ENCODE data around the gene METAP1D.
A peak's percentile ranks its signal among the peaks of the same experiment; 100 is the strongest.

METAP1D gene

DNA sequence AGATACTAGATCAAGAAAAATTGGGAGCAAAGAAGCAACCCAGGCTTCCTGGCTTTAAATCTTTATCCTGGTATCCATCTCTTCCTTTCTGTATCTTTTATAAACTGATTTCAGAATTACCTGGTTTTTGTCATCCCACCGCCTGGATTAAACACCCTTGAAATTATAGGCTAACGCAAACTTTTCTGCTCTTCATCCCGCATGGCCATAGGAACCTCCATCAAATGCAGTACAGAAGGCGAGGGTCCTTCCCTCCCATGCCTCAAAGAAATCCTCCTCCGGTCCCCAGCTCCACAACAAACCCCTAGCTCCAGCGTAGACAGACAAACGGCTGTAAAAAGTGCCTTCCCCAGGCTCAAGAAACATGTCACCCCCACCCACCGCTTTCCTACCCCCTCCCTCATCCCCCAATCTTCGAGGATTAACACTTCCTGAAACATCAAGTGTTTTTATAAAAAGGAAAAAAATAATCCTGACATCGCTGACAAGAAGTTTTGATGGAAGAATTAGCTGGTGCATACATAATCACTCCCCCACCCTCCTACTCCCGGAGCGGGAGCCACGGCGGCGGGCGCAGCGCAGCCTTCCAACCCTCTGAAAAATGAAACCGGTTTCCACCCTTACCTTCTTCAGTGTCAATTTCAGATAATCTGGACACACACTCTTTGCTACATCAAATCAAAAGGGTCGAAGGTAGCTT lies 93.1 kb downstream of the METAP1D start:
- TF ChIP-seq, protein P1, sequence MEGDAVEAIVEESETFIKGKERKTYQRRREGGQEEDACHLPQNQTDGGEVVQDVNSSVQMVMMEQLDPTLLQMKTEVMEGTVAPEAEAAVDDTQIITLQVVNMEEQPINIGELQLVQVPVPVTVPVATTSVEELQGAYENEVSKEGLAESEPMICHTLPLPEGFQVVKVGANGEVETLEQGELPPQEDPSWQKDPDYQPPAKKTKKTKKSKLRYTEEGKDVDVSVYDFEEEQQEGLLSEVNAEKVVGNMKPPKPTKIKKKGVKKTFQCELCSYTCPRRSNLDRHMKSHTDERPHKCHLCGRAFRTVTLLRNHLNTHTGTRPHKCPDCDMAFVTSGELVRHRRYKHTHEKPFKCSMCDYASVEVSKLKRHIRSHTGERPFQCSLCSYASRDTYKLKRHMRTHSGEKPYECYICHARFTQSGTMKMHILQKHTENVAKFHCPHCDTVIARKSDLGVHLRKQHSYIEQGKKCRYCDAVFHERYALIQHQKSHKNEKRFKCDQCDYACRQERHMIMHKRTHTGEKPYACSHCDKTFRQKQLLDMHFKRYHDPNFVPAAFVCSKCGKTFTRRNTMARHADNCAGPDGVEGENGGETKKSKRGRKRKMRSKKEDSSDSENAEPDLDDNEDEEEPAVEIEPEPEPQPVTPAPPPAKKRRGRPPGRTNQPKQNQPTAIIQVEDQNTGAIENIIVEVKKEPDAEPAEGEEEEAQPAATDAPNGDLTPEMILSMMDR (IDR thresholded peaks at IDR 0.05; ENCODE audit: insufficient read depth, low read length, poor library complexity, severe bottlenecking) = no peak
- TF ChIP-seq EZH2phosphoT487 (conservative IDR thresholded peaks at IDR 0.05; ENCODE audit: low read length) = no peak
- Histone ChIP-seq H3K4me2 (ENCODE audit: low read depth, low read length, poor library complexity, severe bottlenecking) (no peak overlapping the region), H3K9ac (ENCODE audit: low read length) (no peak overlapping the region), H3K4me3 (ENCODE audit: insufficient read depth, low read length, poor library complexity, severe bottlenecking) (no peak overlapping the region), H3K27ac (ENCODE audit: low read depth, low read length) (no peak overlapping the region), H3K9me2 (replicated peaks; ENCODE audit: insufficient read depth, low read length) (no peaks in the 10 kb centered on the region), H4K20me1 (ENCODE audit: low read depth, low read length) (no peaks in the 10 kb centered on the region), H2AFZ (ENCODE audit: low read depth, low read length, severe bottlenecking) (no peak overlapping the region), H3F3A (ENCODE audit: insufficient read depth) (no peaks in the 10 kb centered on the region), H3K9me3 (ENCODE audit: insufficient read depth, low read length) (no peaks in the 10 kb centered on the region), H3K79me2 (ENCODE audit: insufficient read depth, low read length) (no peaks in the 10 kb centered on the region), H3K36me3 (ENCODE audit: low read length) (no peaks in the 10 kb centered on the region), H3K27me3 (ENCODE audit: low read length) (no peaks in the 10 kb centered on the region)

DNA sequence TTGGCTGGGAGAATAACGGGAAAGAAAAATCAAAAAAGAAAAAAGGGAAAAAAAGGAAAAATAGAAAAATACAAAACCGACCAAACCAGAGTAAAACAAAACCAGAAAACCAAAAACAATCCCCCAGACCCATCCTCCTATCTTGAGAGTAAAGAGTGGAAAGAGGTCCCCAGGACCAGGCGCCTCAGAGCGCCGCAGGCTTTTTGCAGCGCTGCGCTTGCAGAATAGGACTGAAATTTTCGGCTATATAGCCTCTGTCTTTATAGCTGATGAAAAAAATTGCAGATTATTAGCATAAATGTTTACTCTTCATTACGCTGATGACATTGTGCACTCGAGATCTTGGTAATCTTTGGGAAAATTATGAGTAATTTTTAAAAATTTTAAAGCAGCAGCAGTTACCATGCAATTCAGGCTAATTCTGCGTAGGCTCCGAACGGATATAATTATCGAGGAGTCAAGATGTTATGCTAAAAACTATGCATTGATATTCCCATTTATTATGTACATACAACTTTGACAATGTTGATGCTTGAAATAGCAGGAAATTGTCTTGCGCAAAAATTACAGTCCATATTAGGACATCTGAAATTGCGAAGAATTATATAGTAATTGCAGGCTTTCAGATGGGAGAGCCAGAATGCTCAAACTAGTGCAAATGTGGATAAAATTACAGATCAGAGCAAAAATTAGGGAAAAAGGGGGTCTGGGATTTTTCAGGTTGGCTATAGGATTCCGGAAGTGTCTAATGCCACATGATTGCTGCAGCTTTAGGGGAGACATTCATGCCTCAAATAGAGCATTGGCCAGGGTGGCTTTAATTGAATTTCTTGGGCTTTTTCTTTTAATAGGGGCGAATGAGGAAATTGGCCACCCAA lies 93.9 kb downstream of the METAP1D start:
- H3K4me3 ChIP-seq (ENCODE audit: insufficient read depth, low read length, poor library complexity, severe bottlenecking) = no peak overlapping the region
- H3F3A ChIP-seq (ENCODE audit: insufficient read depth) = no peaks in the 10 kb centered on the region
- no peaks in the 10 kb centered on the region for H3K27me3 ChIP-seq (ENCODE audit: low read length)
- no peak overlapping the region for H3K9ac ChIP-seq (ENCODE audit: low read length)
- H3K36me3 ChIP-seq (ENCODE audit: low read length) = no peaks in the 10 kb centered on the region
- no peaks in the 10 kb centered on the region for H3K9me3 ChIP-seq (ENCODE audit: insufficient read depth, low read length)
- H3K27ac ChIP-seq (ENCODE audit: low read depth, low read length) = no peak overlapping the region
- peak overlapping the region; percentile 61 for H3K4me2 ChIP-seq (ENCODE audit: low read depth, low read length, poor library complexity, severe bottlenecking)
- TF ChIP-seq, protein P1 (IDR thresholded peaks at IDR 0.05; ENCODE audit: insufficient read depth, low read length, poor library complexity, severe bottlenecking) = no peak
- no peak for TF ChIP-seq EZH2phosphoT487 (conservative IDR thresholded peaks at IDR 0.05; ENCODE audit: low read length)
- H2AFZ ChIP-seq (ENCODE audit: low read depth, low read length, severe bottlenecking) = no peak overlapping the region
- no peaks in the 10 kb centered on the region for H4K20me1 ChIP-seq (ENCODE audit: low read depth, low read length)
- no peaks in the 10 kb centered on the region for H3K9me2 ChIP-seq (replicated peaks; ENCODE audit: insufficient read depth, low read length)
- H3K79me2 ChIP-seq (ENCODE audit: insufficient read depth, low read length) = no peaks in the 10 kb centered on the region

DNA sequence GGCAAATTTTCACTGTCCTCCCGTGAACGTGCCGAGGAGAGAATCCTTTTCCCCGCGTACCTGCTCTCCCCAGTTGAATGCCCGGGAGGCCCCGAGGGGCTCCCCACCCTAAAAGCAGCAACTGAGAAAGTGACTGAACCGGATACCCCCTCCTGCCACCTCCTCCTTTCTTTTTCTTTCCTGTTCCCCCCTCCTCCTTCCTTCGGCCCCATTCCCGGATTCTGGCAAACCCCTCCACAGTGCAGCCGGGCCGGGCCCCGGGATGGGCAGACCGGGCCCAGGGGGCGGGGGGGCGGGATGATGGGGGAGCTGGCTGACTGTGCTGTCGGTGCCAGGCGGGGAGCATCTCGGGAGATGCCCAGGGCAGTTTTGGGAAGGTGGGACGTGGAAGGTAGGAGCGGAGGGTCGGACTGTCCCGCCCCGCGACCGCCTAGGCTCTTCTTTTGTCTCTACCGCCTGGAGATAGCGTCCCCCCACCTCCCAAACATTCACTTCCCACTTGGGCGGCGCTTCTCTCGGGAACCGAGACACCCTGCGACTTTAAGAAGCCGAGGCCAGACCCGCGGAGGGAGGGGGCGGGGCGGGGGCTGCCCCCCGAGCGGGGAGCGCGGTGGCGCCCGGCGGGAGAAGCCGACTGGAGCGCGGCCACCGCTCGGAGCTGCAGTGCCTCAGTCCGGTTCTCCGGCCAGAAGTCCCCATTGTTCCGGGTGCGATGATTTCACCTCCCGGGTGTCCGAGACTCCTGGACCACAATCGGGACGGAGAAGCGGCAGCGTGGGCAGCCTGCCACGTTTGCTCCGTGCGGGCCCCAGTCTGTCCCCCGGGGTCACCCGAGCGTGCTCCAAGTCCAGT lies 94.8 kb downstream of the METAP1D start:
- Histone ChIP-seq H3K79me2 (ENCODE audit: insufficient read depth, low read length) (no peaks in the 10 kb centered on the region), H3K27me3 (ENCODE audit: low read length) (no peaks in the 10 kb centered on the region), H2AFZ (ENCODE audit: low read depth, low read length, severe bottlenecking) (peak overlapping the region; percentile 64), H3K9ac (ENCODE audit: low read length) (peak overlapping the region; percentile 27), H3K4me3 (ENCODE audit: insufficient read depth, low read length, poor library complexity, severe bottlenecking) (peak overlapping the region; percentile 44), H3K36me3 (ENCODE audit: low read length) (no peaks in the 10 kb centered on the region), H3K9me2 (replicated peaks; ENCODE audit: insufficient read depth, low read length) (no peaks in the 10 kb centered on the region), H4K20me1 (ENCODE audit: low read depth, low read length) (no peaks in the 10 kb centered on the region), H3K4me2 (ENCODE audit: low read depth, low read length, poor library complexity, severe bottlenecking) (peak overlapping the region; percentile 61), H3F3A (ENCODE audit: insufficient read depth) (no peaks in the 10 kb centered on the region), H3K9me3 (ENCODE audit: insufficient read depth, low read length) (no peaks in the 10 kb centered on the region), H3K27ac (ENCODE audit: low read depth, low read length) (no peak overlapping the region)
- TF ChIP-seq, protein P1 (IDR thresholded peaks at IDR 0.05; ENCODE audit: insufficient read depth, low read length, poor library complexity, severe bottlenecking) = no peak
- TF ChIP-seq EZH2phosphoT487 (conservative IDR thresholded peaks at IDR 0.05; ENCODE audit: low read length) = no peak
